ENCODE results near the gene EVL.
A peak's percentile ranks its signal among the peaks of the same experiment; 100 is the strongest.

EVL gene

GRCh38 chr14:100132161-100132902 lies 67.1 kb downstream of the EVL start:
- DNase-seq: no peak

DNA sequence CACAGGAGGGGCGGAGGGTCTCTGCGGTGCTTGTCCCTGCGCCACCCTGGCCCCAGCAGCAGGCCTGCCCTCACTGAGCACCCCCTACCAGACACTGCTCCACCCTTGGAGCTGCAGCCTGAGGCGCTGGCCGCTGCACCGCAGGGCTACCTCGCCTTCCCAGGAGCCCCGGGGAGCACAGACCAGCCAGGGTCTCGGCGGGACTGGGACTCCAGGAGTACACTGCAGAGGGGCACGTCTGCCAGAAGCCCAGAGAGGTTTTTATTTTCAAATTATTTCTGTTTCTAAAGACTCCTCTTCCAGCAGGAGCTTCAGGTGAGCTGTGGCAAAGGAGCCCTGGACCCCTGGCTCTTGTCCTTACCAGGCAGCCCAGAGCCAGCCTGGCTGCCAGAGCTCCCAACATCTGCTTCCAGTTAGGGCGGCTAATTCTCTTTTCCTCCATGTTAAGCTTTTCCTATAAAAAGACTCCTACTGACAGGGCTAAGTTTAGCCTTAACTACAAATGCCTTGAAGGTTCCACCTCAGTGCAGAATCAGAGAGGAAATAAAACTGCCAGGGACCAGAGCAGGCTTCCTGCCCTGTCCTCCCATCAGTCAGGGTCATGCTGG lies 67.8 kb downstream of the EVL start:
- DNase-seq: no peak

DNA sequence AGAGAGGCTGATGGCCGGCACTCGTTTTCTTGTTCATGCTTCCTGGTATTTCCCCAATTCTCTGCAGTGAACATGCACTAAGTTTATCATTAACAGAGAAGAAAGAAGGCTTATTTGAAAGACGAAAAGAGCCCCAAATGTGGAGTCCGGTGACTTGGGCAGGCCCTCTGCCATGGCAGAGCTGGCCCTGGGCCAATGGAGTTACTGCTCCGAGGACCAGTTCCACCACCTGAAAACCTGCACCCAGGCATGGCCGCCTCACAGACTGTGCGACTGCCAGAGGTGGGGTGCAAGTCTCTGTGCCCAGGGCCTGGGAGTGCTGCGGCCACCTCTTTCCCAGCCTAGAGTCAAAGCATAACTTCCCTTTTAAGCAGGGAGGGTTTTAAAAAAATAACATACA lies 69.4 kb downstream of the EVL start:
- DNase-seq: no peak

- peak; percentile 36 for DNase-seq
Observed at GRCh38 chr14:100135073-100135472, 69.9 kb downstream of the EVL start.

DNA sequence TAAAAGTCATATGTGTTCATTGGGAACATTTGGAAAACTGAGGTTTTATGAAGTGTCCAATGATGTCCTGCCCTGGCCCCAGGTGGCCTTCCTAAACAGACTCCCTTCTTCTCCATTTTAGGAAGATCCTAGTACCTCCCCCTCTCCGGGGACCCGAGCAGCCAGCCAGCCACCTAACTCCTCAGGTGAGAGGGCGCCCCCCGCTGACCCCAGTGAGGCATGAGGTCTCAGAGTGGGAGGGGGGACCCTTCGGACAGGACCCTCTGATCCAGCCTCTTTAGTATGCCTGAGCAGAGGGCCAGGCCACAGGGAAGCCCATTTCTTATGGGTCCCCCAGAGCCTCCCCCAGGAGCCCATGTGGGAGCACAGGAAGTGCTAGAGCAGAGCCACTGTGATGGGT lies 70.6 kb downstream of the EVL start:
- DNase-seq: no peak

DNA sequence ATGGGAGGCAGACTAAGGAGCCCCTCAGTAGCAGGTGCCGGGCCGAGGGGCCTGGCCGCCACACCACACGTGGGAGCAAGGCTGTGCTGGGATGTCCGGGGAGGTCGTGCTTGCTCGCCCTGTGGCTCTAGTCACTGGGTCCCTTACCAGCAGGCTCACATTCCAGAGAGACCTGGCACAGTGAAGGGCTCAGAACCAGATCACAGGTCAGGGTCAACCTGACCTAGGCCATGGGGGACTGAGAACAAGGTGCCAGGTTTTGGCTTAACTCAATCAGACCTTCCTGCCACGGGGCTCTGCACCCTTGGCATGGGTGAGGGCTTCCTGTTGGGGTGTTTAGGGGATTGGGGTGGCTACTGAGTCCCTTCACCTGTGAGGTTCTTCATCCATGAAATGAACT lies 72.0 kb downstream of the EVL start:
- no peak for DNase-seq

GRCh38 chr14:100138082-100138787 lies 73.0 kb downstream of the EVL start:
- DNase-seq: no peak

DNA sequence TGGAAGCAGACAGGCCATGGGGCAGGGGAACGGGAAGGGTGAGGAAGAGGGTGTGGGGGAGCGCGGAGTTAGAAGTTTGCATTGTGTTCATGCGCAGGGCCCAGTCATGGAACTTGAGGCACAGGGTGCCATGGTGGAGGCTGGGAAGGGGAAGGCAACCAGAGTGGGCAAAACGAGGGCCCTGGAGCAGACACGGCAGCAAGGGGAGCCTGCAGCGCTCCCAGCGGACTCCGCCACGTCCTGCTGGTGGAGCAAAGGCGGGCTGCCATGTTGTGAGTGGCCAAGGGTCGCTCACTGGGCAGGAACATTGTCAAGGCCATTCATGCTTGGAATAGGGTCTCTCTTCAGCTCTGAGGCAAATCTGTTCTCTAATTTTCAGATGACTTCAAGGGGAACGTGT lies 73.7 kb downstream of the EVL start:
- DNase-seq: no peak

- DNase-seq: no peak
Observed at GRCh38 chr14:100140452-100141078, 75.3 kb downstream of the EVL start.

DNA sequence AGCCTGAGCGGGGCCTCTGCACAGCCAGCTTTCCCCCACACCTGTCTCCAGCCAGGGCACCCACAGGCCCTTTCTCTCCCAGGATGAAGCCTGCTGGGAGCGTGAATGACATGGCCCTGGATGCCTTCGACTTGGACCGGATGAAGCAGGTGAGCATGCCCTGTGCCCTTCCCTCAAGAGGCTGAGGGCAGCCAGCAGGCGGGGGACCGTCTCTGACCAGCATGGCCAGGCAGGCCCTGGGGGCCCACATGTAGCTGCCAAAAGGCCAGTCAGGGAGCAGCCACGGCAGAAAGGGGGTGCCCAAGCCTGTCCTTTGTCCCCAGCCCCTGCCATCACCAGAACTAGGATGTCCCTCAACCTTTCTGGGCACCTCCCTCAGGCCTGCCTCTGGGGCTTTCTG lies 75.9 kb downstream of the EVL start:
- DNase-seq: no peak

DNA sequence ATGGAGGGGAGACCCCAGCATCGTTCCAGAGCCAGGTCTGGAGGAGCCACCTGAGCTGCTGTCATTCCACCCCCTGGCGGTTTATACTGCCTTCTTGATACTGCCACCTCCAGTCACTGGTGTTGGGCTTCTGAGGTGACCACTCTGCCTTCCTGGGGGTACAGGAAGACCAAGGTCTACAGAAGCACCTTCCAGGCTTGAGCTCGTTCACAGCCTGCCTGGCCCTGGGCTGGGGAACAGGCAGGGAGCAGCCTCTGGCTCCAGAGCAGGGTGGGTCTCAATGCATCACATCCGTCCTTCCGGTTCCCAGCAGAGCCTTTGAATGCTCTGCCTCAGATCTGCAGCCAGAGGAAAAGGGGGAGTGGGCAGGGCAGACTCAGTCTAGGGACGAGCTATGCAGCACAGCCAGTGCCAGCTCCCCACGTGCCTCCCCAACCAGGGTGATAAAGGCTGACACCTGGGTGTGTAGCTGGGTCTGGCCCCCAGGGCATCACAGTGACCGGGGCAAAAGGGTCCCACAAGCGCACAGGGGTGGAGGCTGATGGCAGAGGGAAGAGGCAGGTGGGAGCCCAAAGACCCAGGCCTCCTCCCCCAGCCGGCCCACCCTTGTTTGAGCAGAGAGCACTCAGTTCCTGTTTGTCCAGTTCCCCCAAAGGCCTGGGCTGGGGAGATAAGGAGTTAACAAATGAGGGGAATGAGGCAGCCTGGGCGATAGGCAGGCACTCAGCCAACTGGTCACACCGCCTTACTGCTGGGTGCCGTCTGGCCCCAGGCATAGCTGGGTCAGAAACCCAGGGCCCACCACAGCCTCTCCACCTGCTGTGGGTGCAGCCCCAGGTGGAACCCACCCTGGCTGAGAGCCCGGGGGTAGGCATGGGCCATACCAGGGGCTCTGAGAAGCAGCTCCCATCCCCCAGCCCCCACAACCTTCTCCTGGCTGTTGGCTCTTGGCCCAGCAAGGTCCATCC lies 77.1 kb downstream of the EVL start:
- no peak for DNase-seq

GRCh38 chr14:100143523-100143922 lies 78.3 kb downstream of the EVL start:
- DNase-seq: no peak

DNA sequence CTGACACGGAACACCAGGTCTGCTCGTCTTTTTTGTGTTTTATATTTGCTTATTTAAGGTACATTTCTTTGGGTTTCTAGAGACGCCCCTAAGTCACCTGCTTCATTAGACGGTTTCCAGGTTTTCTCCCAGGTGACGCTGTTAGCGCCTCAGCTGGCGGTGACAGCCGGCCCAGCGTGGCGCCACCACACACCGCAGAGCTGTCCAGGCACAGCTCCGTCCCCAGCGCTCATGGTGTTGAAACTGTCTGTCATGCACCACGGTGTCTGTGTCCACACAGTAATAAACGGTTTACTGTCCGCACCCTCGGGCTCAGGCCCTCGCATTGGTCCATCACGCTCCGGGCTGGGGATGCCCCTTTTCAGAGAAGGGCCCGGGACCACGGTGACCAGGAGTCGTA lies 78.7 kb downstream of the EVL start:
- DNase-seq: no peak

- DNase-seq: no peak
Observed at GRCh38 chr14:100144645-100144995, 79.4 kb downstream of the EVL start.

DNA sequence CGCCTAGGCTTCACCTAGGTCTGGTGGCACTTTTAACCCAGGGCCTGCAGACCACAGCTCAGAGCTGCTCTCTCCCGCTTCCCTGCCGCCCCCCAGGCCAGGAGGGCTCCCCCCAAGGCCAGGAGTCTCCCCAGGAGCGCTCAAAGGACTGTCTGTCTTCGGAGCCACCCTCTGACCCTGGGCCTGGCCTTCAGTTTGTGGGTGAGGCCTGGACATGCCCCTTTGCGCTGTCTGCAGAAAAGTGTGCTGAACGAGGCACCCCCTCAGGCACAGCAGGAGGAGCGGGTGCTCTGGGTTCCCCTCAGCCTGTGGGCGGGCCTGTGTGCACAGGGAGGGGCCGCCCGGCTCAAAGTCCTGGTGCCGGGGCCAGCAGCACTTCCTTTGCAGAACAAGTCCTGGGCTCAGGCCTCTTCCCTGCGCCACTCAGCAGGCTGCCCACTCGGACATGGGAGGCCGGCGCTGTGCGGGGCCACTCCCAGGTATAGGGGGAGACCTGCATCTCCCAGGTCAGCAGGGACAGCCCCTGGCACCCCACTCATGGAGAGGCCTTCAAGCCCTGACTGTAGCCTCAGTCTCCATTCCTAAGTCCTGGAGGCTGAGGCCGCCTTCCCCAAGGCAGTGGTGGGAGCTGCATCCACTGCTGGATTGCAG lies 79.9 kb downstream of the EVL start:
- no peak for DNase-seq

DNA sequence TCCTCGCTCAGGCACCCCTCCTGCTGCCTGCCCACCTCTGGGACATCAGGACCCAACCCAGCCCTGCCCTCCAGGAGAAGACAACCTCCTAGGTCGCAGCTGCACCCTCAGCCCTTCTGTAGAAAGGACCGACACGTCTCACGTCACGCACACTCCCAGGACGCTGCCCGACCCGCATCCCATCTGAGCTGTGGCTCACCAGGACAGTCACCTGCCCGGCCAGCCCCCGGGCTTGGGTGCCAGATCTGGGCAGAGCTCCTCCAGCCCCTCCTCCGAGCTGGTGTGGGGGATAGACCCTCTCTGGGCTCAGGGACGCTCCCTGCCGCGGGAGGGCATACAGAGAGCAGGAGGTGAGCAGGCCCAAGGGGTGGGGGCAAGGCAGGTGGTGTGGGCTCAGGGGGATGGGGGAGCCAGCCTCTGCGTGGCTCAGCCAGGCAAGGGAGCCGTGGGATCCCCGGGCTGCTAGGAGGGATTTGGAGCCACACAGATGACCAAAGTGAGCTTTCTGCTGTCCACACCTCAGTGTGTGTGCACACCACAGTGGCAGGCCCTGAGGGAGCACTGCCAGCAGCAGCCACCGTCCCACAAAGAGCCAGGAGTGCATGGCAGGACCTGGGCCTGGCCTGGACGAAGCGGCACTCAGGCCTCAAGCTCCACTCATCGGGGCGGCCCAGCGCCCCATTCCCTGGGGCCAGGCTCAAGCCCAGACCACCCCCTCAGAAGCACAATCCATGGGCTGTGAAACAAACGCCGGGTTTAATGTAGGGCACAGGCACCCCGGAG lies 80.7 kb downstream of the EVL start:
- DNase-seq: no peak

DNA sequence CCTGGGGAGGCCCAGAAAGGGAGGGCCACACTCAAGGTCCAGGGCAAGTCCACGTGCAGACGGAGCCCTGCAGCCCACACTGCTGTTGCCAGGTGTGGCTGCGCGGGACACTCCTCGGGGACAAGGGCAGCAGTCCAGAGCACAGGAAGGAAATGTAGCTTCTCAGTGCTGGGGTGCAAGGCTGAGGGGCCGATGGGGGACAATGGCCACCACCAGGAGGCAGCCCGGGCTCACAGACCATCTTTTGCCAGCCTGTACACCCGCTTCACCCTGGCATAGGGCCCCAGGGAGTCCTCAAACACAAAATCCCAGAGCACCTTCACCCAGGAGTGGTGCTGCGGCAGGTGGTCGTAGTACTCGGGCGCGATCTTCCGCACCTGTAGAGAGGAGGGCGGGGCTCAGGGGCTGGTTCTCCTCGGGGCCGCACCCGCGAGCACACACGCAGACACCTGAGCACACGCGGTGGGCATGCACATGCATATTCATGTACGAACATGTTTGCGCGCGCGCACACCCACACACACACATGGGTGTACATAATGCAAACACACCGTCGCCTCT lies 81.4 kb downstream of the EVL start:
- DNase-seq: peak; percentile 46

- DNase-seq: no peak
Observed at GRCh38 chr14:100147181-100147631, 82.0 kb downstream of the EVL start.

DNA sequence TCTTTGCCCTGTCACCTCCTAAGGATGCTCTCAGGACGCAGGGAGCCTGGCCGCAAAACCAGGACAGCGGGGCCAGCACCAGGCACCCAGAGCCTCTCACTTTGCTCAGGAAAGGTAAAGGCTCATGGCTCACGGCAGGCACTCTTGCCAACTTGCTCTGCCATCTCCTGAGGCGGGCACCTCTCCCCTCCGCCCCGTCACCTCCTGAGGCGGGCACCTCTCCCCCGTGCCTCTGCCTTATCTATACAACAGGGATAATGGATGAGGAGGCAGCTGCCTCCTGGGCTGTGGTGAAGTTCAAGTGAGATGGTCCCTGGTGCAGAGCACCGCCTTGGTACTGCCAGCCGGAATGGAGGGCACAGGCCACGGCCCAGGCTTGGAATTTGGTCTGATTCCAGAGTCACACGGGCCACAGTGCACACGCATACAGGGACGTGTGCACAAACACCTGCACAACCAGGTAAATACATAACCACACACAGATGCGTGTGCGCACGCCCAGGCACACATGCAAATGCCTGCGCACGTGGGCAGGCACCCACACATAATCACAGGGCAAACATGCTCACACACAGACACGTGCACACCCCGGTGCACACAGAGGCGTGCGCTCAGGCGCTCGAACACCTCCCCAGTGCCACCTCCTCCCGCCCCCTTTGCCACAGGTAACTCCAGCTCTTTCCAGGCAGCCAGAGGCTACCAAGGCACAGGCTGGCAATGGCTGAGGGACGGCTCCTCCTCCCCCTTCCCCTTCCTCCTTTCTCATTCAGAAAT lies 82.7 kb downstream of the EVL start:
- DNase-seq: no peak

Measured in NCI-H1436 (cell line).